CD4-positive, alpha-beta T cell (primary cell): Measurements from ENCODE around the gene KCNMB2. TPM values are rescaled to one million over a fixed set of nuclear protein-coding genes. Genes with fewer than 3 reads are reported as not detected.

Experiments used
- ATAC-seq: fragments of 200-7000 bp; cut with Tn5 transposase; one replicate; pipeline ENCODE4 v1.10.0; 2022; ENCODE audit warnings: mild to moderate bottlenecking; ENCODE audit not compliant: poor library complexity
- CTCF ChIA-PET: fragments of 350-600 bp; sonication (Branson Sonifier 250); formaldehyde crosslinking; loops from one replicate; lab custom pipeline; 2021; ENCODE audit warnings: antibody characterized with exemption, inconsistent platforms; lab: Charles Lee
- POLR2A ChIA-PET: fragments of 350-600 bp; sonication (Branson Sonifier 250); formaldehyde crosslinking; loops from one replicate; lab custom pipeline; 2021; ENCODE audit warnings: antibody characterized with exemption, inconsistent platforms; lab: Charles Lee
- DNase-seq, 14 experiments: peaks; one replicate each; pipeline ENCODE4 v3.0.0-alpha.2; 2013 to 2020; ENCODE audit warnings: mixed read lengths in 2 of 14
- H3K27ac ChIP-seq, 2 donors: one replicate each; pipeline versions ENCODE4 v1.5.1 to v1.7.0; 2013; ENCODE audit warnings: low read length in 2 of 2, low read depth in 1 of 2, mild to moderate bottlenecking in 1 of 2
- H3K27me3 ChIP-seq, 2 experiments: 1 replicate in 1 of 2; 2 replicates in 1 of 2; pipeline versions ENCODE4 v1.6.1 to v1.7.0; 2013; ENCODE audit warnings: low read length in 2 of 2, control low read depth in 1 of 2, mild to moderate bottlenecking in 1 of 2, moderate library complexity in 1 of 2; ENCODE audit not compliant: insufficient read depth in 2 of 2, control insufficient read depth in 1 of 2
- H3K36me3 ChIP-seq: one replicate; pipeline ENCODE4 v1.6.1; 2013; ENCODE audit warnings: low read length, control low read depth; ENCODE audit not compliant: insufficient read depth
- H3K4me1 ChIP-seq: one replicate; pipeline ENCODE4 v1.6.1; 2013; ENCODE audit warnings: low read length, control low read depth; ENCODE audit not compliant: insufficient read depth
- H3K4me3 ChIP-seq: one replicate; pipeline ENCODE4 v1.5.1; 2013; ENCODE audit warnings: mild to moderate bottlenecking, low read length, moderate library complexity
- H3K9me3 ChIP-seq, 2 experiments: 1 replicate in 1 of 2; 2 replicates in 1 of 2; pipeline versions ENCODE4 v1.6.1 to v1.7.0; 2013; ENCODE audit warnings: low read length in 2 of 2, mild to moderate bottlenecking in 2 of 2, control low read depth in 1 of 2, moderate library complexity in 1 of 2; ENCODE audit not compliant: control insufficient read depth in 1 of 2, insufficient read depth in 1 of 2
- H3K27ac Mint-ChIP-seq: one replicate; pipeline ENCODE4 v1.8.0; 2020; ENCODE audit warnings: mixed read lengths
- H3K27me3 Mint-ChIP-seq: one replicate; pipeline ENCODE4 v1.8.0; 2021; ENCODE audit warnings: mixed read lengths
- H3K36me3 Mint-ChIP-seq: one replicate; pipeline ENCODE4 v1.8.0; 2021; ENCODE audit warnings: low read depth, mixed read lengths
- H3K4me1 Mint-ChIP-seq: one replicate; pipeline ENCODE4 v1.8.0; 2021; ENCODE audit warnings: low read depth, mixed read lengths
- H3K4me3 Mint-ChIP-seq: one replicate; pipeline ENCODE4 v1.8.0; 2020; ENCODE audit warnings: mild to moderate bottlenecking, mixed read lengths
- H3K9me3 Mint-ChIP-seq: one replicate; pipeline ENCODE4 v1.8.0; 2020; ENCODE audit warnings: mixed read lengths
- CTCF ChIP-seq: fragments of 200-600 bp; IDR thresholded peaks from one replicate; pipeline ENCODE4 v1.8.0; 2022; ENCODE audit warnings: antibody characterized with exemption, mild to moderate bottlenecking
- intact Hi-C, 2 experiments: fragments of 100-400 bp; cut with DNase I in 1 of 2; cut with micrococcal nuclease in 1 of 2; formaldehyde crosslinking; loops; one replicate each; pipeline versions ENCODE4 v1.15.1 to v1.9.0; 2023 to 2025; cut with DNase I, micrococcal nuclease
- total RNA-seq, 174 experiments: library from RNA in 2 of 174; stranded (reverse) in 2 of 174; gene quantifications; one replicate each; pipeline ENCODE4 v1.2.3 and lab custom pipeline; 2021 to 2026

KCNMB2 gene
- total RNA-seq, 2 experiments from 2014 or later = not detected

- Histone ChIP-seq H3K9me3 (no peaks in the 10 kb centered on the region), H3K4me3 (no peak overlapping the region), H3K36me3 (no peaks in the 10 kb centered on the region), H3K4me1 (no peaks in the 10 kb centered on the region), H3K27ac (no peak overlapping the region), H3K27me3 (peaks cover 0 to 4% of the 10 kb centered on the region in 2 experiments)
- no peak for ATAC-seq
- peaks cover 9% of the 10 kb centered on the region for H3K27me3 Mint-ChIP-seq
- no peak overlapping the region for H3K4me3 Mint-ChIP-seq
- ChIA-PET POLR2A (no interaction called here), CTCF (no interaction called here)
- H3K27ac Mint-ChIP-seq = no peak overlapping the region
- no peaks in the 10 kb centered on the region for H3K4me1 Mint-ChIP-seq
- TF ChIP-seq CTCF = no peak
- intact Hi-C loops = no loop called here
- H3K9me3 Mint-ChIP-seq = no peaks in the 10 kb centered on the region
- no peaks in the 10 kb centered on the region for H3K36me3 Mint-ChIP-seq
- no peak for DNase-seq
These were observed 57.5 kb downstream of the KCNMB2 start for GRCh38 chr3:178593786-178594185.

GRCh38 chr3:178597371-178597770, 61.1 kb downstream of the KCNMB2 start:
- Histone ChIP-seq H3K36me3 (no peaks in the 10 kb centered on the region), H3K27ac (no peak overlapping the region), H3K27me3 (peaks cover 0 to 2% of the 10 kb centered on the region in 2 experiments), H3K4me3 (no peak overlapping the region), H3K4me1 (no peaks in the 10 kb centered on the region), H3K9me3 (no peaks in the 10 kb centered on the region)
- DNase-seq = no peak
- Mint-ChIP-seq H3K36me3 (no peaks in the 10 kb centered on the region), H3K9me3 (no peaks in the 10 kb centered on the region), H3K27me3 (peaks cover 4% of the 10 kb centered on the region), H3K4me3 (no peak overlapping the region), H3K27ac (no peak overlapping the region), H3K4me1 (no peaks in the 10 kb centered on the region)
- TF ChIP-seq CTCF = no peak
- intact Hi-C loops = no loop called here
- no peak for ATAC-seq
- ChIA-PET POLR2A (no interaction called here), CTCF (no interaction called here)

GRCh38 chr3:178602856-178603255, 66.6 kb downstream of the KCNMB2 start:
- no peak overlapping the region for H3K4me3 Mint-ChIP-seq
- no peaks in the 10 kb centered on the region for H3K36me3 Mint-ChIP-seq
- peaks cover 16% of the 10 kb centered on the region for H3K27me3 Mint-ChIP-seq
- H3K27ac Mint-ChIP-seq = no peak overlapping the region
- intact Hi-C loops = no loop called here
- POLR2A ChIA-PET = no interaction called here
- H3K27me3 ChIP-seq = peaks cover 0 to 2% of the 10 kb centered on the region in 2 experiments
- H3K36me3 ChIP-seq = no peaks in the 10 kb centered on the region
- no peak for TF ChIP-seq CTCF
- no peaks in the 10 kb centered on the region for H3K4me1 Mint-ChIP-seq
- H3K4me3 ChIP-seq = no peak overlapping the region
- DNase-seq (no peak), ATAC-seq (no peak)
- H3K9me3 Mint-ChIP-seq = no peaks in the 10 kb centered on the region
- CTCF ChIA-PET = no interaction called here
- H3K9me3 ChIP-seq = no peaks in the 10 kb centered on the region
- H3K27ac ChIP-seq = no peak overlapping the region
- H3K4me1 ChIP-seq = no peaks in the 10 kb centered on the region
